ENCODE data around the gene TAF1.
"Not testable (repeated sequence)": the region's sequence is repeated elsewhere in the genome, so short reads cannot be mapped to it uniquely, and the experiment has no call there.

TAF1 gene, protein sequence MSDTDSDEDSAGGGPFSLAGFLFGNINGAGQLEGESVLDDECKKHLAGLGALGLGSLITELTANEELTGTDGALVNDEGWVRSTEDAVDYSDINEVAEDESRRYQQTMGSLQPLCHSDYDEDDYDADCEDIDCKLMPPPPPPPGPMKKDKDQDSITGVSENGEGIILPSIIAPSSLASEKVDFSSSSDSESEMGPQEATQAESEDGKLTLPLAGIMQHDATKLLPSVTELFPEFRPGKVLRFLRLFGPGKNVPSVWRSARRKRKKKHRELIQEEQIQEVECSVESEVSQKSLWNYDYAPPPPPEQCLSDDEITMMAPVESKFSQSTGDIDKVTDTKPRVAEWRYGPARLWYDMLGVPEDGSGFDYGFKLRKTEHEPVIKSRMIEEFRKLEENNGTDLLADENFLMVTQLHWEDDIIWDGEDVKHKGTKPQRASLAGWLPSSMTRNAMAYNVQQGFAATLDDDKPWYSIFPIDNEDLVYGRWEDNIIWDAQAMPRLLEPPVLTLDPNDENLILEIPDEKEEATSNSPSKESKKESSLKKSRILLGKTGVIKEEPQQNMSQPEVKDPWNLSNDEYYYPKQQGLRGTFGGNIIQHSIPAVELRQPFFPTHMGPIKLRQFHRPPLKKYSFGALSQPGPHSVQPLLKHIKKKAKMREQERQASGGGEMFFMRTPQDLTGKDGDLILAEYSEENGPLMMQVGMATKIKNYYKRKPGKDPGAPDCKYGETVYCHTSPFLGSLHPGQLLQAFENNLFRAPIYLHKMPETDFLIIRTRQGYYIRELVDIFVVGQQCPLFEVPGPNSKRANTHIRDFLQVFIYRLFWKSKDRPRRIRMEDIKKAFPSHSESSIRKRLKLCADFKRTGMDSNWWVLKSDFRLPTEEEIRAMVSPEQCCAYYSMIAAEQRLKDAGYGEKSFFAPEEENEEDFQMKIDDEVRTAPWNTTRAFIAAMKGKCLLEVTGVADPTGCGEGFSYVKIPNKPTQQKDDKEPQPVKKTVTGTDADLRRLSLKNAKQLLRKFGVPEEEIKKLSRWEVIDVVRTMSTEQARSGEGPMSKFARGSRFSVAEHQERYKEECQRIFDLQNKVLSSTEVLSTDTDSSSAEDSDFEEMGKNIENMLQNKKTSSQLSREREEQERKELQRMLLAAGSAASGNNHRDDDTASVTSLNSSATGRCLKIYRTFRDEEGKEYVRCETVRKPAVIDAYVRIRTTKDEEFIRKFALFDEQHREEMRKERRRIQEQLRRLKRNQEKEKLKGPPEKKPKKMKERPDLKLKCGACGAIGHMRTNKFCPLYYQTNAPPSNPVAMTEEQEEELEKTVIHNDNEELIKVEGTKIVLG (N-terminal part only)

DNA sequence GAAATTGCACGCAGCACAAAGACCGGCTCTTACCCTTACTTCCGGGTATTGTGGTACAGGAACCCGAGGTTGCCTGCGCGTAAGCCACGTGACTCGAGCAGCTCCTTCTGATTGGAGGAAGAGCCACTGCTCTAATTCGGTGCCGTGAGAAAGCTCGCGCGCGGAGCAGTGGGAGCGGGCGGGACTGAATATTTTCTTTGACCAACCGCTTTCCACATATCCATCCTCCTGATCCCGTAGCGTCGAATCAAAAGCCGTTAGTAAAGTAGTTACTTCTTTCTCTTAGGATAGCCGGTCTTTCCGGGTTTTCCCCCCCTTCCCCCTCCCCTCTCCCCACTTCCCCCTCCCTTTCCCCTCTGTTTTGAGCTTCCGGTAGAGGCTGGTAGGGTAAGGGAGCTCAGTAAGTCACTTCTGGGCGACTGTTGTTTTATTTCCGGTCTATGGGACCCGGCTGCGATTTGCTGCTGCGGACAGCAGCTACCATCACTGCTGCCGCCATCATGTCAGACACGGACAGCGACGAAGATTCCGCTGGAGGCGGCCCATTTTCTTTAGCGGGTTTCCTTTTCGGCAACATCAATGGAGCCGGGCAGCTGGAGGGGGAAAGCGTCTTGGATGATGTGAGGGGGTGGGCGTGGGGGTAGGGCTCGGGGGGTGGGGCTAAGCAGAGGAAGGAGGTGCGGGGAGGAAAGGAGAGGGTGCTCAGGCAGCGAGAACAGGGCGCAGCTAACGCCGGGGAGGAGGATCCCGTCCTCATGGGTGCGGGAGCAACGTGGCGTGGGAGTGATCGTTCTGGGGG is at the start of gene TAF1:
Gene TAF1, plus strand, starts transcription at position 483 of the 799 bp plus-strand sequence. Its CDS starts 18 bp downstream, at position 501.
- DNase-seq: peak; percentile 95

GRCh38 chrX:71316959-71317358 is 49.2 kb upstream of the TAF1 start:
- DNase-seq: not testable (repeated sequence)

- DNase-seq: no peak
These were observed 46.0 kb upstream of the TAF1 start for GRCh38 chrX:71320126-71320525.

GRCh38 chrX:71321731-71322130 is 44.4 kb upstream of the TAF1 start:
- no peak for DNase-seq

- not testable (repeated sequence) for DNase-seq
These were observed 41.7 kb upstream of the TAF1 start for GRCh38 chrX:71324452-71324851.

DNA sequence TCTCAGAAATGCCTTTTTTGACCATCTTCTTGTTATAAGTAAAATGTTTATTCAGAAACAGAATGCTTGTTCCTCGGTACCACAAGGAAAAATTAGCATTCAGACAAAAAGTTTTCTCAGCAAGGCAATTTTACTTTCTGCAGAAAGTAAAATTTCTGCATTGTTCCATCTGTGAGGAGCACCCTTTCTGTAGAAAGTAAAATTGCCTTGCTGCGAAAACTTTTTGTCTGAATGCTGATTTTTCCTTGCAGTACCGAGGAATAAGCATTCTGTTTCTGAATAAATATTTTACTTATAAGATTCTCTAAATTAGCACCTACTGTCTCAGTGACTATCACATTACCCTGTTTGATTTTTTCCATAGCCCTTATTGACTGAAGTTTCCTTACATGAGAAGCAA is 39.8 kb upstream of the TAF1 start:
- no peak for DNase-seq

DNA sequence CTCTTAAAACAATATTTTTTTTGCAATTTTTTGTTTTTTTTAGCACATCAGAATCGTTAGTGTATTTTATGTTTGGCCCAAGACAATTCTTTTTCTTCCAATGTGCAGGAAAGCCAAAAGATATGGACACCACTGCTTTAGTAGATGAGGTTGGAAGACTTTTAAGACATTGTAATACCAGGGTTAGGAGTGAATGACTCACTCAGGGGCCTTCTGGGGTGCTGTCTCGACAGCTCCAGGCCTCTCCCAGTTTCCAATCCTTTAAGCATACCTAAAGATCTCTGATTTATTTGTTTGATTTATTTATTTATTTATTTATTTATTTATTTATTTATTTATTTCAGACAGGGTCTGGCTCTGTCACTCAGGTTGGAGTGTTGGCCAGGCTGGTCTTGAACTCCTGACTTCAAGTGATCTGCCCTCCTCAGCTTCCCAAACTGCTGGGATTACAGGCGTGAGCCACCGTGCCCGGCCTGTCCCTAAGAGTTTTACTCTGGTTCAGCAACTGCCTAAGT is 16.9 kb upstream of the TAF1 start:
- not testable (repeated sequence) for DNase-seq

- not testable (repeated sequence) for DNase-seq
These were observed 16.3 kb upstream of the TAF1 start for GRCh38 chrX:71349867-71350266.

DNA sequence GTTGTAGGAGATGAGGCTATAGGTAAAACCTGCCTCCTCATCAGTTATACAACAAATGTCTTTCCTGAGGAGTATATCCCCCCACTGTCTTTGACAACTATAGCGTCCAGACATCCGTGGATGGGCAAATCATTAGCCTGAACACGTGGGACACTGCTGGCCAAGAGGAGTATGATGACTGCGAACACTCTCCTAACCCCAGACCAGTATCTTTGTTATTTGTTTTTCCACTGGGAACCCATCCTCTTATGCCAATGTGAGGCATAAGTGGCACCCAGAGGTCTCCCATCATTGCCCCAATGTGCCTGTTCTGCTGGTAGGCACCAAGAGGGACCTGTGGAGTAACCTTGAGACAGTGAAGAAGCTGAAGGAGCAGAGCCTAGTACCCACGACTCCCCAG is 13.7 kb upstream of the TAF1 start:
- DNase-seq: not testable (repeated sequence)

- no peak for DNase-seq
These were observed 1.9 kb upstream of the TAF1 start for GRCh38 chrX:71364221-71364620.

DNA sequence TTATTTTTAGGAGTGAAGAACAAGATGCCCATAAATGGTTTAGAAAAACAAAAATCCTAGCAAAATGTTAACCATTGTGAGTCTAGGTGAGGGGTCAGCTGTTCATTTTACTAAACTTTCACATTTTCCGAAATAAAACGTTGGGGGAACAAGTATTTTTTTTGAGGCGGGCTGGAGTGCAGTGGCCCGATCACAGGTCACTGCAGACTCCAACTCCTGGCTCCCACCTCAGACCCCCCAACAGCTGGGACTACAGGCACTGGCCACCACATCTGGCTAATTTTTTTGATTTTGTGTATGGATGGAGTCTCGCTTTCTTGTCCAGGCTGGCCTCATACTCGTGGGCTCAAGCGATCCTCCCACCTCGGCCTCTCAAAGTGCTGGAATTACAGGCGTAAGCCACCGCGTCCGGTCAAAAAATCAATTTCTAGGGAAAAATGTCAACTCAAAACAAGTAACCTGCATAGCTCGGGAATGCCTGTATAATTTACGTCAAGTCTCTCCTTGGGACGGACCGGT is 742 bp upstream of the TAF1 start:
- no peak for DNase-seq

GRCh38 chrX:71366674-71367256 is 608 bp downstream of the TAF1 start:
- DNase-seq: peak; percentile 21

GRCh38 chrX:71367396-71367795 is 1.2 kb downstream of the TAF1 start:
- DNase-seq: no peak

DNA sequence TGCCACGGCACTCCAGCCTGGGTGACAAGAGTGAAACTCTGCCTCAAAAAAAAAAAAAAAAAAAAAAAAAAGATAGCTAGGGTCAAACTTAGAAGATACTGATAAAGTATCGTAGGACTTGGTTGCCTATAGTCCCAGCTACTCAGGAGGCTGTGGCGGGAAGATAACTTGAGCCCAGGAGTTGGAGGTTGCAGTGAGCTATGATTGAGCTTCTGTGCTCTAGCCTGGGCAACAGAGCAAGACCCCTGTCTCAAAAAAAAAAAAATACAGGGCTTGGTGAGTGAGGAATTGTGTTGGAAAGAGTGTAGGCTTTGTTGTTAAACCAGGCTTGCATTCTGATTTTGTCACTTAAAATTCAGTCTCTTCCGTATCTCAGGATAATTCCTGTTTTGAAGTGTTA is 6.2 kb downstream of the TAF1 start:
- no peak for DNase-seq

GRCh38 chrX:71378732-71379131 is 12.6 kb downstream of the TAF1 start:
- DNase-seq: no peak

- DNase-seq: not testable (repeated sequence)
These were observed 25.6 kb downstream of the TAF1 start for GRCh38 chrX:71391725-71392124.

GRCh38 chrX:71393919-71394318 is 27.8 kb downstream of the TAF1 start:
- DNase-seq: no peak

- DNase-seq: no peak
These were observed 30.4 kb downstream of the TAF1 start for GRCh38 chrX:71396576-71396975.

DNA sequence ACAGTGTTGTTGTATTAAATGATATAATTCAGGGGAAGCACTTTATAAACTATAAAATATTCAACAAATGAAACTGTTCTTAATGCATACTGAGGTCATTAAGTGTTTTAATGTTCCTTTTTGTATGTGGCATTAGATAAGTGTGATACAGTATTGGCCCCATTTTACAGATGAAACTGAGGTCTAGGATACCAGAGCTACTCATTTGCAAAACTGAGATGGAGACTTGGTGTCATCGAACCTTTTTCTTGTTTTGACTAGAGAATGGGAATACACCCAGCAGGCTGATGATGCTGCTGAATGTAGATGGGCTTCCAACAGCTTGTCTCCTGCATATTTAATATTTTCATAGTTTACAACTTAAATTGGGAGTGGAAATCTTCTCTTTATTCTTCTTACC is 34.6 kb downstream of the TAF1 start:
- no peak for DNase-seq

GRCh38 chrX:71416260-71416659 is 50.1 kb downstream of the TAF1 start:
- not testable (repeated sequence) for DNase-seq

GRCh38 chrX:71420686-71421085 is 54.5 kb downstream of the TAF1 start:
- DNase-seq: no peak

Data from CD4-positive, alpha-beta T cell treated with Interleukin-21 for 1 hour (primary cell).